ENCODE measurements around the gene KRT15. TPM values are rescaled to one million over a fixed set of nuclear protein-coding genes. Genes with fewer than 3 reads are reported as not detected.

Gene KRT15
- total RNA-seq, 1 experiment from 2014 or later = 83.0 TPM

- CTCF ChIA-PET = interaction anchor here (0.8 to 2.1 kb wide), 3 partner anchors 9 to 37 kb away, joined by 4 to 7 read pairs (median 6); no protein-coding TSS in a partner anchor
- intact Hi-C loops (cut with micrococcal nuclease; ENCODE audit: unreplicated experiment) = no loop called here
- BruUV-seq (replicated peaks) = no TSS peak
- Mint-ChIP-seq H3K27me3 (ENCODE audit: unreplicated experiment) (no peaks in the 10 kb centered on the region), H3K4me1 (ENCODE audit: low read depth, unreplicated experiment) (peaks cover 35% of the 10 kb centered on the region), H3K9me3 (ENCODE audit: low read depth, unreplicated experiment) (no peaks in the 10 kb centered on the region), H3K4me3 (ENCODE audit: low read depth, unreplicated experiment) (no peak overlapping the region), H3K27ac (ENCODE audit: unreplicated experiment) (peak overlapping the region; percentile 29), H3K36me3 (ENCODE audit: insufficient read depth, unreplicated experiment) (peaks cover 59% of the 10 kb centered on the region)
- no peak for DNase-seq
- no peak for TF ChIP-seq CTCF (IDR thresholded peaks at IDR 0.05; ENCODE audit: unreplicated experiment)
Observed at GRCh38 chr17:41511116-41511515, 7.6 kb downstream of the KRT15 start.

GRCh38 chr17:41510251-41511065 lies 8.2 kb downstream of the KRT15 start:
- Mint-ChIP-seq H3K4me3 (ENCODE audit: low read depth, unreplicated experiment) (no peak overlapping the region), H3K4me1 (ENCODE audit: low read depth, unreplicated experiment) (peaks cover 41% of the 10 kb centered on the region), H3K27ac (ENCODE audit: unreplicated experiment) (peak overlapping the region; percentile 29), H3K9me3 (ENCODE audit: low read depth, unreplicated experiment) (no peaks in the 10 kb centered on the region), H3K27me3 (ENCODE audit: unreplicated experiment) (no peaks in the 10 kb centered on the region), H3K36me3 (ENCODE audit: insufficient read depth, unreplicated experiment) (peaks cover 52% of the 10 kb centered on the region)
- BruUV-seq (replicated peaks) = no TSS peak
- CTCF ChIA-PET = interaction anchor here (0.6 to 2.1 kb wide), 5 partner anchors 9 to 850 kb away, joined by 3 to 7 read pairs (median 4); no protein-coding TSS in a partner anchor
- no peak for DNase-seq
- intact Hi-C loops (cut with micrococcal nuclease; ENCODE audit: unreplicated experiment) = no loop called here
- TF ChIP-seq CTCF (IDR thresholded peaks at IDR 0.05; ENCODE audit: unreplicated experiment) = peak; percentile 7

DNA sequence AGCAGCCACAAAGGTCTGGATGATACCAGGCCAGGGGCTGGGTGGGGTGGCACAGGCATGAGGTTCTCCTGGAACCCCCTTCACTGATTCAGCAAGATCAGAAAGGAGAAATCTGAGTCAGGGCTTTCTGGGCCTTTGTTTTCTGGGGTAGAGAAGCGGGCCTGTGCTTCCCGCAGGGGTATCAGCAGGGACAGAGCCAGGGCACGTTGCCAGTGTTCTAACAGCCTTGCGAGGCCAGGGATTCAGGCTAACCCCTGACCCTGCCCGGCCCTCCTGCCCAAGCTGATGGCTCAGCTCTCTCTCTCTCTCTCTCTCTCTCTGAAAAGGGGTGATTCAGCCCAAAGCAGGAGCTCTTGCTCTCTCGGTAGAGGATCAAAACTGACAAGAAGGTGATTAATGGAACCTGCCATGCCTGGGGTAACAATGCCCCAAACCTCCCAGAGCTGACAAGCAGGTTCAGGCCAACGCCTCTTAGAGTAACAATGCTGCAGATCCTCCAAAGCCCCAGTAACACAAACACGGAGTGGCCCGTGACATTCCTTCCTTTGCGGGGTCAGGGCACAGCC lies 11.3 kb downstream of the KRT15 start:
- no peak overlapping the region for H3K4me3 Mint-ChIP-seq (ENCODE audit: low read depth, unreplicated experiment)
- intact Hi-C loops (cut with micrococcal nuclease; ENCODE audit: unreplicated experiment) = no loop called here
- CTCF ChIA-PET = interaction anchor here (0.6 to 2.7 kb wide), 4 partner anchors 11 to 50 kb away, joined by 3 to 8 read pairs (median 3); no protein-coding TSS in a partner anchor
- no peaks in the 10 kb centered on the region for H3K27me3 Mint-ChIP-seq (ENCODE audit: unreplicated experiment)
- DNase-seq = no peak
- H3K4me1 Mint-ChIP-seq (ENCODE audit: low read depth, unreplicated experiment) = peaks cover 41% of the 10 kb centered on the region
- H3K36me3 Mint-ChIP-seq (ENCODE audit: insufficient read depth, unreplicated experiment) = peaks cover 30% of the 10 kb centered on the region
- BruUV-seq (replicated peaks) = no TSS peak
- H3K27ac Mint-ChIP-seq (ENCODE audit: unreplicated experiment) = no peak overlapping the region
- H3K9me3 Mint-ChIP-seq (ENCODE audit: low read depth, unreplicated experiment) = no peaks in the 10 kb centered on the region
- TF ChIP-seq CTCF (IDR thresholded peaks at IDR 0.05; ENCODE audit: unreplicated experiment) = no peak

DNA sequence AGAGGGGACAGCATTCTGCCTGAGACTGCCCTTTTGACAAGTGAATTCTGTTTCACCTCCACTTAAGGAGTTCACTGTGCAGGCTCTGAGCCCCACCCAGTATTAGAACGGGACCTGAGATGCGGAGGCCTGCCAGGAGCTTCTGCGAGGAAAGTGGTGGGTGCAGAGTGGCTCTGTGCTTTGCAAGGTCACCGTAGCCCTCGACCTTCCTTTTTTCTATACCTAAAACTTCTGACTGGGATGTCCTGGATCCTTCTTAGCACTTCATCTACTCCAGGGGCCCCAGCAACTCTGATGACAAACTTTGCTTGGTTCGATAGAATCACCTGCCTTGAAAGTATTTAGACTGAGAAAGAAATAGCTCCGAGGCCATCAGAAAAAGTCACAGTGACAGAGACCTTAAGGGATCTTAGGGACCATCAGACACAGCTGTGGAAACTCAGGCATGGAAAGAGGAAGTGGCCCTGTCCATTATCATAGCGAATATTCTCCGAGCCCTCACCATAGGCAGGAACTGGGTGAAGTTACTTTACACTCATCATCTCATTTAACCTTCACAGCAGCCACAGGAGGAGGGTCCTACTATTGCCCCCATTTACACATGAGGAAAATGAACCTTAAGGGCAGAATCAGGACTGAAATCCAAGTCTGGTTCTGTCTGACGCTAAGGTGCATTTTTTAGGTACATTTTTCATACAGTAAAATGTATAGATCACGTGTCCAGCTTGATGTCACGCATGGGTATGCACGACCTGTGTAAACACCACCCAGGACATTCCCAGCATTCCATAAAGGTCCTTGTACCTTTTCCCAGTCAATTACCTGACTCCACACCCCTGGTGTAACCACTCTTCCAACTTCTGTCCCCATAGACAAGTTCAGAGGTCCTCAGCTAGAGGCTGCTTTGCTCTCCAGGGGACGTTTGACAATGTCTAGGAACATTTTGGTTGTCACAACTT lies 12.6 kb downstream of the KRT15 start:
- no peak for DNase-seq

More for the DNA sequence above, 12.6 kb downstream of the KRT15 start:
- peaks cover 33% of the 10 kb centered on the region for H3K4me1 Mint-ChIP-seq (ENCODE audit: low read depth, unreplicated experiment)
- no peaks in the 10 kb centered on the region for H3K27me3 Mint-ChIP-seq (ENCODE audit: unreplicated experiment)
- intact Hi-C loops (cut with micrococcal nuclease; ENCODE audit: unreplicated experiment) = no loop called here
- peaks cover 21% of the 10 kb centered on the region for H3K36me3 Mint-ChIP-seq (ENCODE audit: insufficient read depth, unreplicated experiment)
- BruUV-seq (replicated peaks) = no TSS peak
- H3K27ac Mint-ChIP-seq (ENCODE audit: unreplicated experiment) = peak overlapping the region; percentile 45
- no peaks in the 10 kb centered on the region for H3K9me3 Mint-ChIP-seq (ENCODE audit: low read depth, unreplicated experiment)
- CTCF ChIA-PET = interaction anchor here (0.5 to 2.7 kb wide), 5 partner anchors 8 to 488 kb away, joined by 3 to 8 read pairs (median 3); no protein-coding TSS in a partner anchor
- TF ChIP-seq CTCF (IDR thresholded peaks at IDR 0.05; ENCODE audit: unreplicated experiment) = no peak
- H3K4me3 Mint-ChIP-seq (ENCODE audit: low read depth, unreplicated experiment) = no peak overlapping the region
